Skin epidermis (tissue), 12 donors: Measurements from ENCODE around the gene CDC14A.
"Not testable (repeated sequence)": the region's sequence is repeated elsewhere in the genome, so short reads cannot be mapped to it uniquely, and the experiment has no call there.

ENCODE experiments used
- H3K27ac ChIP-seq, 21 experiments: fragments of 200-600 bp; sonication (generic) in 11 of 21; one replicate each; pipeline ENCODE4 v1.5.0; 2020; ENCODE audit warnings: mild to moderate bottlenecking in 3 of 21, inconsistent platforms in 2 of 21, moderate library complexity in 2 of 21
- H3K4me3 ChIP-seq, 7 experiments: fragments of 200-600 bp; sonication (generic) in 2 of 7; one replicate each; pipeline ENCODE4 v1.5.0; 2020; ENCODE audit warnings: inconsistent platforms in 2 of 7, mild to moderate bottlenecking in 2 of 7, moderate library complexity in 1 of 7

The CDC14A gene

GRCh38 chr1:100392756-100393155 is 40.5 kb downstream of the CDC14A start:
- Histone ChIP-seq H3K4me3 (no peak overlapping the region), H3K27ac (peak overlapping the region in 2 of 21 experiments; percentile 1 to 27)

- no peak overlapping the region for H3K4me3 ChIP-seq
- peak overlapping the region in 6 of 21 experiments; percentile 10 to 60 (median 32) for H3K27ac ChIP-seq
Observed at GRCh38 chr1:100394285-100394684, 42.0 kb downstream of the CDC14A start.

- Histone ChIP-seq H3K4me3 (no peak overlapping the region), H3K27ac (peak overlapping the region in 3 of 21 experiments; percentile 35 to 55 (median 42))
Observed at GRCh38 chr1:100395913-100396312, 43.6 kb downstream of the CDC14A start.

GRCh38 chr1:100396651-100397050 is 44.3 kb downstream of the CDC14A start:
- H3K4me3 ChIP-seq, result no peak overlapping the region
- H3K27ac ChIP-seq, result peak overlapping the region in 5 of 21 experiments; percentile 24 to 85 (median 40)

GRCh38 chr1:100397681-100398080 is 45.4 kb downstream of the CDC14A start:
- Histone ChIP-seq H3K4me3 (no peak overlapping the region), H3K27ac (peak overlapping the region in 6 of 21 experiments; percentile 19 to 85 (median 32))

- Histone ChIP-seq H3K27ac (peak overlapping the region in 4 of 21 experiments; percentile 17 to 85 (median 40)), H3K4me3 (no peak overlapping the region)
Observed at GRCh38 chr1:100398648-100399047, 46.3 kb downstream of the CDC14A start.

GRCh38 chr1:100400404-100400803 is 48.1 kb downstream of the CDC14A start:
- Histone ChIP-seq H3K4me3 (no peak overlapping the region), H3K27ac (peak overlapping the region in 15 of 21 experiments; percentile 0 to 85 (median 36))

GRCh38 chr1:100404821-100405220 is 52.5 kb downstream of the CDC14A start:
- peak overlapping the region in 3 of 21 experiments; percentile 24 to 55 (median 26) for H3K27ac ChIP-seq
- no peak overlapping the region for H3K4me3 ChIP-seq

GRCh38 chr1:100405902-100406301 is 53.6 kb downstream of the CDC14A start:
- H3K4me3 ChIP-seq, result not testable (repeated sequence)
- peak overlapping the region in 3 of 21 experiments; percentile 35 to 55 (median 43) for H3K27ac ChIP-seq

- not testable (repeated sequence) for H3K27ac ChIP-seq, H3K4me3 ChIP-seq
Observed at GRCh38 chr1:100407390-100407789, 55.1 kb downstream of the CDC14A start.

- H3K4me3 ChIP-seq, result no peak overlapping the region
- no peak overlapping the region for H3K27ac ChIP-seq
Observed at GRCh38 chr1:100411019-100411418, 58.7 kb downstream of the CDC14A start.

GRCh38 chr1:100411574-100411973 is 59.3 kb downstream of the CDC14A start:
- H3K4me3 ChIP-seq, result no peak overlapping the region

GRCh38 chr1:100413035-100413434 is 60.7 kb downstream of the CDC14A start:
- peak overlapping the region in 2 of 21 experiments; percentile 32 to 65 for H3K27ac ChIP-seq

More at GRCh38 chr1:100411574-100411973, 59.3 kb downstream of the CDC14A start:
- H3K27ac ChIP-seq, result no peak overlapping the region

GRCh38 chr1:100414693-100415497 is 62.6 kb downstream of the CDC14A start:
- peak overlapping the region in 13 of 21 experiments; percentile 5 to 70 (median 48) for H3K27ac ChIP-seq
- H3K4me3 ChIP-seq, result no peak overlapping the region

More at GRCh38 chr1:100413035-100413434, 60.7 kb downstream of the CDC14A start:
- H3K4me3 ChIP-seq, result no peak overlapping the region

GRCh38 chr1:100415498-100415778 is 63.1 kb downstream of the CDC14A start:
- H3K27ac ChIP-seq, result peak overlapping the region in 13 of 21 experiments; percentile 5 to 70 (median 48)

GRCh38 chr1:100419072-100419471 is 66.8 kb downstream of the CDC14A start:
- no peak overlapping the region for H3K4me3 ChIP-seq
- H3K27ac ChIP-seq, result no peak overlapping the region

More at GRCh38 chr1:100415498-100415778, 63.1 kb downstream of the CDC14A start:
- H3K4me3 ChIP-seq, result no peak overlapping the region

- H3K4me3 ChIP-seq, result no peak overlapping the region
- H3K27ac ChIP-seq, result peak overlapping the region in 2 of 21 experiments; percentile 46 to 68
Observed at GRCh38 chr1:100422065-100422464, 69.8 kb downstream of the CDC14A start.

GRCh38 chr1:100423832-100424337 is 71.6 kb downstream of the CDC14A start:
- Histone ChIP-seq H3K4me3 (peak overlapping the region in 1 of 7 experiments; percentile 5), H3K27ac (peak overlapping the region in 6 of 21 experiments; percentile 5 to 68 (median 54))

GRCh38 chr1:100428160-100428559 is 75.9 kb downstream of the CDC14A start:
- Histone ChIP-seq H3K4me3 (no peak overlapping the region), H3K27ac (no peak overlapping the region)

GRCh38 chr1:100430325-100430756 is 78.0 kb downstream of the CDC14A start:
- H3K4me3 ChIP-seq, result no peak overlapping the region
- no peak overlapping the region for H3K27ac ChIP-seq

GRCh38 chr1:100431954-100432353 is 79.6 kb downstream of the CDC14A start:
- Histone ChIP-seq H3K27ac (peak overlapping the region in 1 of 21 experiments; percentile 26), H3K4me3 (no peak overlapping the region)
